Ishikawa (cell line): ENCODE data around the gene FBXO28.

Experiments
- CEBPB ChIP-seq: IDR thresholded peaks from 2 replicates; pipeline ENCODE4 v1.6.1; 2012
- EP300 ChIP-seq: IDR thresholded peaks from 2 replicates; pipeline ENCODE4 v1.6.1; 2012; ENCODE audit warnings: borderline replicate concordance
- FOXM1 ChIP-seq: IDR thresholded peaks from 2 replicates; pipeline ENCODE4 v1.6.1; 2012; ENCODE audit warnings: low read depth, borderline replicate concordance
- MAX ChIP-seq: IDR thresholded peaks from 2 replicates; pipeline ENCODE4 v1.6.1; 2012
- RAD21 ChIP-seq: IDR thresholded peaks from 2 replicates; pipeline ENCODE4 v1.6.1; 2012; ENCODE audit warnings: low read depth
- TAF1 ChIP-seq: IDR thresholded peaks from 2 replicates; pipeline ENCODE4 v1.6.1; 2012; ENCODE audit warnings: low read depth, mild to moderate bottlenecking
- TCF12 ChIP-seq: IDR thresholded peaks from 2 replicates; pipeline ENCODE4 v1.6.1; 2012; ENCODE audit warnings: low read depth
- TEAD4 ChIP-seq: IDR thresholded peaks from 2 replicates; pipeline ENCODE4 v1.6.1; 2012
- YY1 ChIP-seq: IDR thresholded peaks from 2 replicates; pipeline ENCODE4 v1.6.1; 2012; ENCODE audit warnings: low read depth
- TF ChIP-seq, protein P1 (sequence below): IDR thresholded peaks from 2 replicates; pipeline ENCODE4 v1.6.1; 2012; ENCODE audit warnings: low read depth, mild to moderate bottlenecking

DNA sequence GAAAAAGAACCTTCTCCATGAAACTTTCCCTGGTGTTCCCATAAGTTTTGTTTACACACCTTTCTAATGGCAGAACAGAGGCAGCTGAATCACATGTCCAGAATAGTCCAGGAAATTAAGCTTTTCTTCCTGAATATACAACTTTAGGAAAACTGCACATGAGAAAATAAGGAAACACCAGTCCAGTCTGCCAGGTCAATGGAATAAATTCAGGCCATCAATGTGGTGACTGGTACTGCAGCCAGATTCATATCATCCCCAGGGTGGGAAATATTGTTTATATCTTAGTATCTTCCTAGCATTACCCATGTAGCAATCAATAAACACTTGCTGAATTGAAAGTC lies 6.7 kb upstream of the FBXO28 start:
- TF ChIP-seq CEBPB (no peak), TCF12 (no peak), FOXM1 (no peak), EP300 (no peak), YY1 (no peak), TAF1 (no peak), RAD21 (no peak), TEAD4 (no peak), MAX (no peak)
- TF ChIP-seq, protein P1, sequence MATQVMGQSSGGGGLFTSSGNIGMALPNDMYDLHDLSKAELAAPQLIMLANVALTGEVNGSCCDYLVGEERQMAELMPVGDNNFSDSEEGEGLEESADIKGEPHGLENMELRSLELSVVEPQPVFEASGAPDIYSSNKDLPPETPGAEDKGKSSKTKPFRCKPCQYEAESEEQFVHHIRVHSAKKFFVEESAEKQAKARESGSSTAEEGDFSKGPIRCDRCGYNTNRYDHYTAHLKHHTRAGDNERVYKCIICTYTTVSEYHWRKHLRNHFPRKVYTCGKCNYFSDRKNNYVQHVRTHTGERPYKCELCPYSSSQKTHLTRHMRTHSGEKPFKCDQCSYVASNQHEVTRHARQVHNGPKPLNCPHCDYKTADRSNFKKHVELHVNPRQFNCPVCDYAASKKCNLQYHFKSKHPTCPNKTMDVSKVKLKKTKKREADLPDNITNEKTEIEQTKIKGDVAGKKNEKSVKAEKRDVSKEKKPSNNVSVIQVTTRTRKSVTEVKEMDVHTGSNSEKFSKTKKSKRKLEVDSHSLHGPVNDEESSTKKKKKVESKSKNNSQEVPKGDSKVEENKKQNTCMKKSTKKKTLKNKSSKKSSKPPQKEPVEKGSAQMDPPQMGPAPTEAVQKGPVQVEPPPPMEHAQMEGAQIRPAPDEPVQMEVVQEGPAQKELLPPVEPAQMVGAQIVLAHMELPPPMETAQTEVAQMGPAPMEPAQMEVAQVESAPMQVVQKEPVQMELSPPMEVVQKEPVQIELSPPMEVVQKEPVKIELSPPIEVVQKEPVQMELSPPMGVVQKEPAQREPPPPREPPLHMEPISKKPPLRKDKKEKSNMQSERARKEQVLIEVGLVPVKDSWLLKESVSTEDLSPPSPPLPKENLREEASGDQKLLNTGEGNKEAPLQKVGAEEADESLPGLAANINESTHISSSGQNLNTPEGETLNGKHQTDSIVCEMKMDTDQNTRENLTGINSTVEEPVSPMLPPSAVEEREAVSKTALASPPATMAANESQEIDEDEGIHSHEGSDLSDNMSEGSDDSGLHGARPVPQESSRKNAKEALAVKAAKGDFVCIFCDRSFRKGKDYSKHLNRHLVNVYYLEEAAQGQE = no peak
